ENCODE data around the gene PLPPR2. TPM values are rescaled to one million over a fixed set of nuclear protein-coding genes. Genes with fewer than 3 reads are reported as not detected.

The PLPPR2 gene
- polyA plus RNA-seq, 2 of the 4 experiments (the other 2 are of a cell fraction): 5.6 to 9.7 TPM

- WGBS (ENCODE audit: missing lambda C conversion rate): 81% methylated on average over 4 of the region's 4 CpGs
- Histone ChIP-seq H3K4me2 (no peak overlapping the region), H3K9me3 (no peaks in the 10 kb centered on the region), H3K4me1 (no peaks in the 10 kb centered on the region), H3K4me3 (no peak overlapping the region), H3K27ac (no peak overlapping the region)
- ChIA-PET CTCF (no interaction called here), POLR2A (no interaction called here)
- no peak for TF ChIP-seq JUN (IDR thresholded peaks at IDR 0.05)
- FAIRE-seq: no peak
- ATAC-seq: no peak
- no peak for DNase-seq (ENCODE audit: low read depth in 1 of 2, low spot score in 1 of 2)
Observed at GRCh38 chr19:11408591-11408990, 53.4 kb downstream of the PLPPR2 start.

DNA sequence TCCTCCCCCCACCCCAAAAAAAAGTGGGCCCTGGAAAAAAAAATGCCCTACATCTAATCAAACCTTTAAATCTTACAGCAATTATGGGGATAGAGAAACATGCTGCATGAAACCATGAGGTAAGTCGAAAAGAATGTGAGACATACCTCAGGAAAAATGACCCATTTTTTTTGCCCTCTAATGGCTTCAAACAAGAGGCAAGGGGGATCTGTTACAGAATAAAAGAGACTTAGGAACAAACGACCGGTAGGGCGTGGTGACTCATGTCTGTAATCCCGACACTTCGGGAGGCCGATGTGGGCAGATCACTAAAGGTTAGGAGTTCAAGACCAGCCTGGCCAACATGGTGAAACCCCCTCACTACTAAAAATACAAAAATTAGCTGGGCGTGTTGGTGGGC, 55.5 kb downstream of the PLPPR2 start:
- H3K9me3 ChIP-seq: no peaks in the 10 kb centered on the region
- ATAC-seq (no peak), FAIRE-seq (no peak), DNase-seq (ENCODE audit: low read depth in 1 of 2, low spot score in 1 of 2) (peak in 1 of 2 experiments; percentile 21)
- H3K4me3 ChIP-seq: no peak overlapping the region
- no peaks in the 10 kb centered on the region for H3K4me1 ChIP-seq
- TF ChIP-seq POLR2A (IDR thresholded peaks at IDR 0.05; ENCODE audit: low read length) (no peak), FOSL2 (IDR thresholded peaks at IDR 0.05) (no peak), FOSL2 (CRISPR knock-in tag; IDR thresholded peaks at IDR 0.05) (0 out of 2 replicates have a peak, but pooled peaks have one; percentile 9), TFCP2L1 (CRISPR knock-in tag; IDR thresholded peaks at IDR 0.05) (no peak)
- no peak overlapping the region for H3K27ac ChIP-seq
- no peak overlapping the region for H3K4me2 ChIP-seq
- CTCF ChIA-PET: interaction anchor here (0.9 kb wide), 1 partner anchor 9 kb away, joined by 3 read pairs; no protein-coding TSS in a partner anchor
- WGBS (ENCODE audit: missing lambda C conversion rate): 23% methylated on average over 8 of the region's 8 CpGs
- POLR2A ChIA-PET: no interaction called here

DNA sequence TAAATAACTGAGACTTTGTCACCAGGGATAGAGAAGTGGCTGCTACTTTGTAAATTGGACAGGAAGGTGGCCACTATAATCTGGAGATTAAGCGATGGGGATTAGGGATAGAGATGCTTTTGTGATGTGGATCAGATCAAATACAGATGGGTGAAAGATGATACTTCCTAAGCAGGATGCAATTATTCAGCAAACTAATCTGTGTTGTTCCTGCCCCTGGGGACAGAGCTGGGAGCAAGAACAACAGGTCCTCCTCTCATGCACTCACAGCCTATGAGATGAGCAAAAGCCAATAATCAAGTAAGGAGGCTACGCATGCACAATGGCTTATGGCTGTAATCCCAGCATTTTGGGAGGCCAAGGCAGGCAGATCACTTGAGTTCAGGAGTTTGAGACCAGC, 59.3 kb downstream of the PLPPR2 start:
- WGBS (ENCODE audit: missing lambda C conversion rate): 95% methylated on average over 2 of the region's 2 CpGs
- Histone ChIP-seq H3K4me3 (no peak overlapping the region), H3K4me1 (no peaks in the 10 kb centered on the region), H3K27ac (no peak overlapping the region), H3K9me3 (no peaks in the 10 kb centered on the region), H3K4me2 (no peak overlapping the region)
- TF ChIP-seq RARB (CRISPR knock-in tag; IDR thresholded peaks at IDR 0.05): no peak
- TF ChIP-seq REST (IDR thresholded peaks at IDR 0.05): no peak
- no peak for TF ChIP-seq SMC3 (IDR thresholded peaks at IDR 0.05)
- no peak for TF ChIP-seq RNF2 (IDR thresholded peaks at IDR 0.05; ENCODE audit: borderline replicate concordance, low read depth)
- TF ChIP-seq HEYL (CRISPR knock-in tag; IDR thresholded peaks at IDR 0.05): no peak
- TF ChIP-seq, protein P1, sequence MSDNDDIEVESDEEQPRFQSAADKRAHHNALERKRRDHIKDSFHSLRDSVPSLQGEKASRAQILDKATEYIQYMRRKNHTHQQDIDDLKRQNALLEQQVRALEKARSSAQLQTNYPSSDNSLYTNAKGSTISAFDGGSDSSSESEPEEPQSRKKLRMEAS (IDR thresholded peaks at IDR 0.05): no peak
- no peak for TF ChIP-seq ELK1 (IDR thresholded peaks at IDR 0.05; ENCODE audit: low read depth, low read length)
- no peak for TF ChIP-seq CHD4 (IDR thresholded peaks at IDR 0.05; ENCODE audit: borderline replicate concordance)
- no peak for TF ChIP-seq NPAS2 (CRISPR knock-in tag; IDR thresholded peaks at IDR 0.05; ENCODE audit: borderline replicate concordance)
- TF ChIP-seq GATA3 (IDR thresholded peaks at IDR 0.05; ENCODE audit: borderline replicate concordance): no peak
- TF ChIP-seq HMGXB4 (CRISPR knock-in tag; IDR thresholded peaks at IDR 0.05; ENCODE audit: borderline replicate concordance): no peak
- TF ChIP-seq PHF8 (IDR thresholded peaks at IDR 0.05; ENCODE audit: borderline replicate concordance, low read depth): no peak
- no peak for TF ChIP-seq KDM1A (IDR thresholded peaks at IDR 0.05; ENCODE audit: low read depth)
- TF ChIP-seq CEBPB (IDR thresholded peaks at IDR 0.05): no peak
- no peak for ATAC-seq
- no peak for DNase-seq (ENCODE audit: low read depth in 1 of 2, low spot score in 1 of 2)
- no peak for FAIRE-seq
- POLR2A ChIA-PET: interaction anchor here (0.5 kb wide), 1 partner anchor 1443 kb away, joined by 3 read pairs; no protein-coding TSS in a partner anchor
- CTCF ChIA-PET: interaction anchor here (6.3 kb wide), 1 partner anchor 32 kb away, joined by 40 read pairs; the partner anchor contains the start of gene EPOR

Small RNA genes within 50 kb of the gene (small RNA-seq; reads per million reads assigned to genes)
- 0 reads per million in 6 experiments for gene RF00019

Other genes with a start within 250 kb of the PLPPR2 start
- 16.3 and 16.5 TPM in 2 replicates for gene SPC24, start 199.7 kb upstream of the PLPPR2 start, polyA plus RNA-seq (2011; rRNA removed)
- gene SPC24, start 199.7 kb upstream of the PLPPR2 start, polyA plus RNA-seq (2017; fragmentation: RNase III; extraction: RNeasy Plus Mini Kit Qiagen cat#74134 plus additional on column Dnase treatment): 21.8 to 22.2 TPM (median 22.2 TPM) in 3 replicates
- gene KANK2, start 157.9 kb upstream of the PLPPR2 start, polyA plus RNA-seq (2011; rRNA removed): 20.5 and 35.5 TPM in 2 replicates
- gene KANK2, start 157.9 kb upstream of the PLPPR2 start, polyA plus RNA-seq (2017; fragmentation: RNase III; extraction: RNeasy Plus Mini Kit Qiagen cat#74134 plus additional on column Dnase treatment): 63.8 to 68.0 TPM (median 66.1 TPM) in 3 replicates
- gene ANGPTL8, start 115.8 kb upstream of the PLPPR2 start, polyA plus RNA-seq (2011; rRNA removed): 0.12 TPM in 1 of 2 replicates, not detected in the other
- 0.16 TPM in 1 of 3 replicates, not detected in the others for gene ANGPTL8, start 115.8 kb upstream of the PLPPR2 start, polyA plus RNA-seq (2017; fragmentation: RNase III; extraction: RNeasy Plus Mini Kit Qiagen cat#74134 plus additional on column Dnase treatment)
- gene DOCK6, start 92.9 kb upstream of the PLPPR2 start, polyA plus RNA-seq (2011; rRNA removed): 8.0 and 9.6 TPM in 2 replicates
- gene DOCK6, start 92.9 kb upstream of the PLPPR2 start, polyA plus RNA-seq (2017; fragmentation: RNase III; extraction: RNeasy Plus Mini Kit Qiagen cat#74134 plus additional on column Dnase treatment): 7.5 to 10.4 TPM (median 7.6 TPM) in 3 replicates
- gene TSPAN16, start 59.3 kb upstream of the PLPPR2 start, polyA plus RNA-seq (2011; rRNA removed): not detected in 2 replicates
- not detected in 3 replicates for gene TSPAN16, start 59.3 kb upstream of the PLPPR2 start, polyA plus RNA-seq (2017; fragmentation: RNase III; extraction: RNeasy Plus Mini Kit Qiagen cat#74134 plus additional on column Dnase treatment)
- 22.3 and 26.8 TPM in 2 replicates for gene RAB3D, start 15.8 kb upstream of the PLPPR2 start, polyA plus RNA-seq (2011; rRNA removed)
- 4.1 to 5.6 TPM (median 4.8 TPM) in 3 replicates for gene RAB3D, start 15.8 kb upstream of the PLPPR2 start, polyA plus RNA-seq (2017; fragmentation: RNase III; extraction: RNeasy Plus Mini Kit Qiagen cat#74134 plus additional on column Dnase treatment)
- 183 and 230 TPM in 2 replicates for gene TMEM205, start 9.2 kb upstream of the PLPPR2 start, polyA plus RNA-seq (2011; rRNA removed)
- gene TMEM205, start 9.2 kb upstream of the PLPPR2 start, polyA plus RNA-seq (2017; fragmentation: RNase III; extraction: RNeasy Plus Mini Kit Qiagen cat#74134 plus additional on column Dnase treatment): 91.6 to 92.6 TPM (median 92.3 TPM) in 3 replicates
- 11.3 and 12.2 TPM in 2 replicates for gene CCDC159, start 8.9 kb upstream of the PLPPR2 start, polyA plus RNA-seq (2011; rRNA removed)
- 8.4 to 11.2 TPM (median 8.6 TPM) in 3 replicates for gene CCDC159, start 8.9 kb upstream of the PLPPR2 start, polyA plus RNA-seq (2017; fragmentation: RNase III; extraction: RNeasy Plus Mini Kit Qiagen cat#74134 plus additional on column Dnase treatment)
- 1.2 and 1.3 TPM in 2 replicates for gene SWSAP1, start 19.2 kb downstream of the PLPPR2 start, polyA plus RNA-seq (2011; rRNA removed)
- gene SWSAP1, start 19.2 kb downstream of the PLPPR2 start, polyA plus RNA-seq (2017; fragmentation: RNase III; extraction: RNeasy Plus Mini Kit Qiagen cat#74134 plus additional on column Dnase treatment): 1.5 to 1.8 TPM (median 1.5 TPM) in 3 replicates
- gene EPOR, start 28.9 kb downstream of the PLPPR2 start, polyA plus RNA-seq (2011; rRNA removed): 4.4 and 5.2 TPM in 2 replicates
- 2.8 to 3.6 TPM (median 3.3 TPM) in 3 replicates for gene EPOR, start 28.9 kb downstream of the PLPPR2 start, polyA plus RNA-seq (2017; fragmentation: RNase III; extraction: RNeasy Plus Mini Kit Qiagen cat#74134 plus additional on column Dnase treatment)
- 1.5 and 1.8 TPM in 2 replicates for gene RGL3, start 63.9 kb downstream of the PLPPR2 start, polyA plus RNA-seq (2011; rRNA removed)
- 2.3 to 4.0 TPM (median 3.7 TPM) in 3 replicates for gene RGL3, start 63.9 kb downstream of the PLPPR2 start, polyA plus RNA-seq (2017; fragmentation: RNase III; extraction: RNeasy Plus Mini Kit Qiagen cat#74134 plus additional on column Dnase treatment)
- 0.46 and 0.70 TPM in 2 replicates for gene ODAD3, start 79.7 kb downstream of the PLPPR2 start, polyA plus RNA-seq (2011; rRNA removed)
- 0.99 to 1.2 TPM (median 1.0 TPM) in 3 replicates for gene ODAD3, start 79.7 kb downstream of the PLPPR2 start, polyA plus RNA-seq (2017; fragmentation: RNase III; extraction: RNeasy Plus Mini Kit Qiagen cat#74134 plus additional on column Dnase treatment)
- 75.0 and 102 TPM in 2 replicates for gene PRKCSH, start 80.2 kb downstream of the PLPPR2 start, polyA plus RNA-seq (2011; rRNA removed)
- 206 to 215 TPM (median 212 TPM) in 3 replicates for gene PRKCSH, start 80.2 kb downstream of the PLPPR2 start, polyA plus RNA-seq (2017; fragmentation: RNase III; extraction: RNeasy Plus Mini Kit Qiagen cat#74134 plus additional on column Dnase treatment)
- 0.03 TPM in 1 of 2 replicates, not detected in the other for gene ELAVL3, start 125.6 kb downstream of the PLPPR2 start, polyA plus RNA-seq (2011; rRNA removed)
- 0.01 to 0.03 TPM in 2 of 3 replicates, not detected in the other for gene ELAVL3, start 125.6 kb downstream of the PLPPR2 start, polyA plus RNA-seq (2017; fragmentation: RNase III; extraction: RNeasy Plus Mini Kit Qiagen cat#74134 plus additional on column Dnase treatment)
- 2.9 and 3.8 TPM in 2 replicates for gene ZNF653, start 150.4 kb downstream of the PLPPR2 start, polyA plus RNA-seq (2011; rRNA removed)
- gene ZNF653, start 150.4 kb downstream of the PLPPR2 start, polyA plus RNA-seq (2017; fragmentation: RNase III; extraction: RNeasy Plus Mini Kit Qiagen cat#74134 plus additional on column Dnase treatment): 2.9 to 4.2 TPM (median 3.8 TPM) in 3 replicates
- 29.7 and 36.6 TPM in 2 replicates for gene ECSIT, start 173.7 kb downstream of the PLPPR2 start, polyA plus RNA-seq (2011; rRNA removed)
- gene ECSIT, start 173.7 kb downstream of the PLPPR2 start, polyA plus RNA-seq (2017; fragmentation: RNase III; extraction: RNeasy Plus Mini Kit Qiagen cat#74134 plus additional on column Dnase treatment): 23.0 to 24.4 TPM (median 23.8 TPM) in 3 replicates
- 0.62 and 0.89 TPM in 2 replicates for gene CNN1, start 183.4 kb downstream of the PLPPR2 start, polyA plus RNA-seq (2011; rRNA removed)
- gene CNN1, start 183.4 kb downstream of the PLPPR2 start, polyA plus RNA-seq (2017; fragmentation: RNase III; extraction: RNeasy Plus Mini Kit Qiagen cat#74134 plus additional on column Dnase treatment): 0.96 to 1.0 TPM (median 1.00 TPM) in 3 replicates
- gene ELOF1, start 203.8 kb downstream of the PLPPR2 start, polyA plus RNA-seq (2011; rRNA removed): 34.4 and 47.9 TPM in 2 replicates
- 91.5 to 97.3 TPM (median 92.7 TPM) in 3 replicates for gene ELOF1, start 203.8 kb downstream of the PLPPR2 start, polyA plus RNA-seq (2017; fragmentation: RNase III; extraction: RNeasy Plus Mini Kit Qiagen cat#74134 plus additional on column Dnase treatment)
- gene ACP5, start 222.2 kb downstream of the PLPPR2 start, polyA plus RNA-seq (2011; rRNA removed): 0.05 TPM in 1 of 2 replicates, not detected in the other
- gene ACP5, start 222.2 kb downstream of the PLPPR2 start, polyA plus RNA-seq (2017; fragmentation: RNase III; extraction: RNeasy Plus Mini Kit Qiagen cat#74134 plus additional on column Dnase treatment): not detected in 3 replicates
- gene ZNF627, start 242.1 kb downstream of the PLPPR2 start, polyA plus RNA-seq (2011; rRNA removed): 7.5 and 8.3 TPM in 2 replicates
- 3.7 to 4.5 TPM (median 4.3 TPM) in 3 replicates for gene ZNF627, start 242.1 kb downstream of the PLPPR2 start, polyA plus RNA-seq (2017; fragmentation: RNase III; extraction: RNeasy Plus Mini Kit Qiagen cat#74134 plus additional on column Dnase treatment)